Kasumi-1 (cell line): Measurements from ENCODE around the gene ABRACL.
A peak's percentile ranks its signal among the peaks of the same experiment; 100 is the strongest.

ENCODE experiments used
- DNase-seq, 2 experiments: peaks; one replicate each; lab custom pipeline; 2025; lab: John Stamatoyannopoulos, UW

ABRACL gene

GRCh38 chr6:139054001-139054400, 25.5 kb downstream of the ABRACL start:
- DNase-seq, result no peak

- no peak for DNase-seq
These were observed 27.2 kb downstream of the ABRACL start for GRCh38 chr6:139055709-139056108.

GRCh38 chr6:139058029-139058428, 29.5 kb downstream of the ABRACL start:
- no peak for DNase-seq

GRCh38 chr6:139060332-139060731, 31.8 kb downstream of the ABRACL start:
- peak; percentile 11 to 18 for DNase-seq

GRCh38 chr6:139062932-139063646, 34.5 kb downstream of the ABRACL start:
- no peak for DNase-seq

GRCh38 chr6:139064981-139065665, 36.6 kb downstream of the ABRACL start:
- no peak for DNase-seq

- no peak for DNase-seq
These were observed 37.5 kb downstream of the ABRACL start for GRCh38 chr6:139066080-139066479.

GRCh38 chr6:139068846-139069245, 40.3 kb downstream of the ABRACL start:
- DNase-seq, result no peak

GRCh38 chr6:139073118-139073517, 44.6 kb downstream of the ABRACL start:
- DNase-seq, result no peak

GRCh38 chr6:139079018-139079417, 50.5 kb downstream of the ABRACL start:
- no peak for DNase-seq

GRCh38 chr6:139080255-139080920, 51.8 kb downstream of the ABRACL start:
- DNase-seq, result no peak

GRCh38 chr6:139081471-139081870, 52.9 kb downstream of the ABRACL start:
- no peak for DNase-seq

GRCh38 chr6:139082370-139082769, 53.8 kb downstream of the ABRACL start:
- DNase-seq, result no peak

GRCh38 chr6:139091826-139092225, 63.3 kb downstream of the ABRACL start:
- DNase-seq, result no peak
